KMS-11 (cell line): ENCODE results near the gene ZNF521.
"Not testable (repeated sequence)": the region's sequence is repeated elsewhere in the genome, so short reads cannot be mapped to it uniquely, and the experiment has no call there.

ENCODE experiments used
- H2AFZ ChIP-seq: fragments of 200-600 bp; sonication (generic); 2 replicates; pipeline ENCODE4 v1.6.1; 2016; ENCODE audit warnings: antibody characterized with exemption, mixed run types, low read depth
- H3K27ac ChIP-seq: fragments of 200-600 bp; sonication (generic); 2 replicates; pipeline ENCODE4 v1.6.1; 2016; ENCODE audit warnings: mild to moderate bottlenecking, mixed run types
- H3K27me3 ChIP-seq: fragments of 200-600 bp; sonication (generic); 2 replicates; pipeline ENCODE4 v1.6.1; 2017; ENCODE audit warnings: mild to moderate bottlenecking, low read depth, mixed run types, moderate library complexity; ENCODE audit not compliant: insufficient read depth
- H3K36me3 ChIP-seq: fragments of 200-600 bp; sonication (generic); 2 replicates; pipeline ENCODE4 v1.6.1; 2017; ENCODE audit warnings: mild to moderate bottlenecking, mixed run types; ENCODE audit not compliant: insufficient read depth
- H3K4me1 ChIP-seq: fragments of 200-600 bp; sonication (generic); 2 replicates; pipeline ENCODE4 v1.6.1; 2016; ENCODE audit warnings: mild to moderate bottlenecking, low read depth, mixed run types; ENCODE audit not compliant: poor library complexity, severe bottlenecking
- H3K4me2 ChIP-seq: fragments of 200-600 bp; sonication (generic); 2 replicates; pipeline ENCODE4 v1.7.0; 2016; ENCODE audit warnings: mild to moderate bottlenecking, mixed run types
- H3K4me3 ChIP-seq: fragments of 200-600 bp; sonication (generic); IDR thresholded peaks from 2 replicates; pipeline ENCODE4 v1.6.1; 2017; ENCODE audit warnings: low read depth, low read length, mixed read lengths; ENCODE audit not compliant: insufficient read depth
- H3K79me2 ChIP-seq: fragments of 200-600 bp; sonication (generic); 2 replicates; pipeline ENCODE4 v1.6.1; 2016; ENCODE audit warnings: low read depth, mixed run types; ENCODE audit not compliant: insufficient read depth
- H3K9ac ChIP-seq: fragments of 200-600 bp; sonication (generic); 2 replicates; pipeline ENCODE4 v1.6.1; 2016; ENCODE audit warnings: mild to moderate bottlenecking, mixed run types
- H4K20me1 ChIP-seq: fragments of 200-600 bp; sonication (generic); 2 replicates; pipeline ENCODE4 v1.6.1; 2016; ENCODE audit warnings: mild to moderate bottlenecking, mixed run types; ENCODE audit not compliant: insufficient read depth
- TF ChIP-seq, protein P1 (sequence below): fragments of 200-600 bp; sonication (generic); conservative IDR thresholded peaks from 2 replicates; pipeline ENCODE4 v1.6.1; 2017; ENCODE audit warnings: low read depth, mild to moderate bottlenecking, antibody characterized with exemption, low read length, moderate library complexity, mixed read lengths

ZNF521 gene

DNA sequence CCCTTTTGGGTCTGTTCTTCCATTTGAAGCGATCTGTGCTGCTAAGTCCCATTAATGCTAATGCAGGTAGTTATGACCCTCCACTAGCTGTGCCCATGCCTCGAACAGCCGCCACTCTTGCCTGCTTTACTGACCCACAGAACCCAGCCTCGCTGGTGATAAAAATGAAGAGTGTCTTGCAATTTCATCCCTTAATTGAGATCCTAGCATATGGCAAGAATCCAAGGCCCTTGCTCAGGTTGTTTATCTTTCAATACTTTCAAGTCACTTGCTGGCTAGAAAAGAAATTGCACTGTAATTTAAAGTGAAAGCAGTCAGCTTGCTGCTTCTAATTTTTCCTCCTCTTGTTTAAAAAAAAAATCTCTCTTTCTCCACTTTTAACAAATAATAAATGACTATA is 73.6 kb downstream of the ZNF521 start:
- no peak overlapping the region for H3K9ac ChIP-seq
- no peaks in the 10 kb centered on the region for H3K4me1 ChIP-seq
- H3K79me2 ChIP-seq, result no peaks in the 10 kb centered on the region

DNA sequence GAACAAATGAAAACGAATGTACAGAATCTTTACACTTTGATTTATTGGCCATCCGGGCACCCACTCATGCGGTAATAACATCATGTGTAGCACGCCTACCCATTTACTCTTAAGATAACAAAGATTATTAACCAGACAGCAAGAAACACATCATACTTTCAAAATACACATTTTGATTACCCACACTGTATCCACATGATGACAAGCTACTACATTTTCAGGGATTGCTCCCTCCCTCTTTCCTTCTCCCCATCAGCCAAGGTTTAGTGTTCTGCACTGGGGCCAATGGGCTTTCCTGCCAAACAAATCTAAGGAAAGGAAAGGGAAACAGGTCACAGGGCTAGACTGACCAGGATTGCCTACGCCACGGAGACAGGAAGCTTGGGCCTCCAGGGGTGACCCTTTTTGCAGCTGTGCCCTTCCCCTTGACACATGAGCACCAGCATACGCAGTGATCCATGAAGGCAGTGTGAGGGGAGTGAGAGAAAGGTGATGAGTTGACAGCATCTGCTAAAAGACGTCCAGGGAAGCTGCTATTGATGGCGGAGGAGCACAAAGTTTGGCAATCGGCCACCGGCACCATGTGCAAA is 76.5 kb downstream of the ZNF521 start:
- Histone ChIP-seq H3K4me2 (no peak overlapping the region), H3K79me2 (no peaks in the 10 kb centered on the region), H2AFZ (no peak overlapping the region), H3K4me1 (no peaks in the 10 kb centered on the region), H3K9ac (no peak overlapping the region), H3K27me3 (no peaks in the 10 kb centered on the region), H3K4me3 (no peak overlapping the region), H4K20me1 (no peaks in the 10 kb centered on the region), H3K36me3 (no peaks in the 10 kb centered on the region), H3K27ac (no peak overlapping the region)
- TF ChIP-seq, protein P1, sequence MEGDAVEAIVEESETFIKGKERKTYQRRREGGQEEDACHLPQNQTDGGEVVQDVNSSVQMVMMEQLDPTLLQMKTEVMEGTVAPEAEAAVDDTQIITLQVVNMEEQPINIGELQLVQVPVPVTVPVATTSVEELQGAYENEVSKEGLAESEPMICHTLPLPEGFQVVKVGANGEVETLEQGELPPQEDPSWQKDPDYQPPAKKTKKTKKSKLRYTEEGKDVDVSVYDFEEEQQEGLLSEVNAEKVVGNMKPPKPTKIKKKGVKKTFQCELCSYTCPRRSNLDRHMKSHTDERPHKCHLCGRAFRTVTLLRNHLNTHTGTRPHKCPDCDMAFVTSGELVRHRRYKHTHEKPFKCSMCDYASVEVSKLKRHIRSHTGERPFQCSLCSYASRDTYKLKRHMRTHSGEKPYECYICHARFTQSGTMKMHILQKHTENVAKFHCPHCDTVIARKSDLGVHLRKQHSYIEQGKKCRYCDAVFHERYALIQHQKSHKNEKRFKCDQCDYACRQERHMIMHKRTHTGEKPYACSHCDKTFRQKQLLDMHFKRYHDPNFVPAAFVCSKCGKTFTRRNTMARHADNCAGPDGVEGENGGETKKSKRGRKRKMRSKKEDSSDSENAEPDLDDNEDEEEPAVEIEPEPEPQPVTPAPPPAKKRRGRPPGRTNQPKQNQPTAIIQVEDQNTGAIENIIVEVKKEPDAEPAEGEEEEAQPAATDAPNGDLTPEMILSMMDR, result no peak

More for the DNA sequence above, 73.6 kb downstream of the ZNF521 start:
- Histone ChIP-seq H3K27ac (no peak overlapping the region), H4K20me1 (no peaks in the 10 kb centered on the region), H3K36me3 (no peaks in the 10 kb centered on the region), H3K4me2 (no peak overlapping the region), H3K4me3 (no peak overlapping the region), H3K27me3 (no peaks in the 10 kb centered on the region), H2AFZ (no peak overlapping the region)
- TF ChIP-seq, protein P1, result no peak

DNA sequence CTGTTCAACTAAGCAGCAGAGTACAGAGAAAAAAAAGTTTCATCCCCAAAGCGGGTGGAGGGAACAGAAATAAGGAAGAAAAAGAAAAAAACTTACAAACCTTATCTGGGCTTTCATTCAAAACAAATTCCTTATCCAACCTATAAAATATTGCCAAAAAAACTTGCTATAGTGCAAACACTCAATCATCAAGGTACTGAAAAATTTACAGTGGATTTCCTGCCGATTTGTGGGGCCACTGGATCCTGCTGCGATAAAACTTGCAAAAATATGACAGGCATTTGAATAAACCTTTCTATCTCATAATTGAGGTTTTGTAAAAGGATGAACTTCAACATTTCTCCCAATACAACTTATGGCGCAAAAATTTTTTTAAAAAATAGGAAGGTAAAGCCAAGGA is 77.0 kb downstream of the ZNF521 start:
- Histone ChIP-seq H3K4me2 (no peak overlapping the region), H4K20me1 (no peaks in the 10 kb centered on the region), H3K4me3 (no peak overlapping the region), H3K4me1 (no peaks in the 10 kb centered on the region), H3K79me2 (no peaks in the 10 kb centered on the region), H3K9ac (no peak overlapping the region), H3K27ac (no peak overlapping the region), H2AFZ (no peak overlapping the region), H3K36me3 (no peaks in the 10 kb centered on the region), H3K27me3 (no peaks in the 10 kb centered on the region)
- TF ChIP-seq, protein P1, result no peak

DNA sequence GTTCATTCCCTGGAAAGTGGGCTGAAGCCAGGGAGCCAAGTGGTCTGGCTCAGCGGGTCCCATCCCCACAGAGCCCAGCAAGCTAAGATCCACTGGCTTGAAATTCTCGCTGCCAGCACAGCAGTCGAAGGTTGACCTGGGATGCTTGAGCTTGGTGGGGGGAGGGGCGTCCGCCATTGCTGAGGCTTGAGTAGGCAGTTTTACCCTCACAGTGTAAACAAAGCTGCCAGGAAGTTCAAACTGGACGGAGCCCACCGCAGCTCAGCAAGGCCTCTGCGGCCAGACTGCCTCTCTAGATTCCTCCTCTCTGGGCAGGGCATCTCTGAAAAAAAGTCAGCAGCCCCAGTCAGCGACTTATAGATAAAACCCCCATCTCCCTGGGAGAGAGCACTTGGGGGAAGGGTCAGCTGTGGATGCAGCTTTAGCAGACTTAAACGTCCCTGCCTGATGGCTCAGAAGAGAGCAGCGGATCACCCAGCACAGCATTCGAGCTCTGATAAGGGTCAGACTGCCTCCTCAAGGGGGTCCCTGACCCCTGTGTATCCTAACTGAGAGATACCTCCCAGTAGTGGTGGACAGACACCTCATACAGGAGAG is 84.9 kb downstream of the ZNF521 start:
- H4K20me1 ChIP-seq, H3K4me2 ChIP-seq, H3K27me3 ChIP-seq, H3K36me3 ChIP-seq, H2AFZ ChIP-seq, H3K4me1 ChIP-seq, H3K27ac ChIP-seq, H3K9ac ChIP-seq, H3K79me2 ChIP-seq, H3K4me3 ChIP-seq: not testable (repeated sequence)

DNA sequence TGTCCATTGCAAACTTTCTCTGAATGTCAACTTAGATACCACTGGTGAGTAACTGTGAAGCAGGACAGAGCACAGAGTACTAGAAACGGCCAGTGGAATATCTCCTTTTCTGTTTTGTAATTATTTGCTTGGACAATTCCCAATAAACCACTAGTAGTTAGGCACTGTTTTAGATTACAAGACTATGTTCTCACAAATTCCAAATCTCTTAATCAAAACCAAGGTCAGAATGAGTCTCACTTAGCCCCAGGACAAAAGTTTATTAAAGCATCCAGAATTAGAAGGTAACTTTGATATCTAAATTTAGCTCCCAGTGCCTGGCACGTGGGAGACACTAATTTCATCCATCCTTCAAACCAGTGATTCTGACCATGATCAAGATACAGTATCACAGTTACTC is 89.0 kb downstream of the ZNF521 start:
- no peak overlapping the region for H3K4me2 ChIP-seq
- H3K4me3 ChIP-seq, result no peak overlapping the region
- H3K9ac ChIP-seq, result no peak overlapping the region
- H3K27me3 ChIP-seq, result no peaks in the 10 kb centered on the region
- H3K4me1 ChIP-seq, result no peaks in the 10 kb centered on the region
- H3K79me2 ChIP-seq, result no peaks in the 10 kb centered on the region
- H2AFZ ChIP-seq, result no peak overlapping the region
- no peaks in the 10 kb centered on the region for H3K36me3 ChIP-seq
- no peaks in the 10 kb centered on the region for H4K20me1 ChIP-seq
- TF ChIP-seq, protein P1, result no peak
- no peak overlapping the region for H3K27ac ChIP-seq
